ENCODE measurements around the gene CELA3A.
"Not testable (repeated sequence)": the region's sequence is repeated elsewhere in the genome, so short reads cannot be mapped to it uniquely, and the experiment has no call there.

The CELA3A gene

DNA sequence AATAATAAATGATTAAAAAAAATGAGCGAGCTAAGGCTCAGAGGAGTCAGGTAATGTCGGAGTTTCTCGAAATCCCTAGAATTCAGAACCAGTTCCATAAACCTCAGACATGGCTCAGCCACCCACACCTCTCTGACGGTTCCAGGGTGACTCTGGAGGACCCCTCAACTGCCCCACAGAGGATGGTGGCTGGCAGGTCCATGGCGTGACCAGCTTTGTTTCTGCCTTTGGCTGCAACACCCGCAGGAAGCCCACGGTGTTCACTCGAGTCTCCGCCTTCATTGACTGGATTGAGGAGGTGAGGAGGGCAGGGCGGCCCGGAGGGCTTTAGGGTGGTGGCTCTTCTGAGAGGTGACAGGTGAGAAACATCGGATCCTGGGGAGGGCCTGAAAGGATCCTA, 15.1 kb upstream of the CELA3A start:
- H3K27me3 ChIP-seq (ENCODE audit: control insufficient read depth, insufficient read depth, low read length); H3K4me3 ChIP-seq (ENCODE audit: low read length); H3K9me3 ChIP-seq (ENCODE audit: control insufficient read depth, low read length); H3K9ac ChIP-seq (ENCODE audit: low read length); H3K36me3 ChIP-seq (ENCODE audit: control insufficient read depth, insufficient read depth, low read length); H3K4me1 ChIP-seq (ENCODE audit: control insufficient read depth, insufficient read depth, low read length): not testable (repeated sequence)

DNA sequence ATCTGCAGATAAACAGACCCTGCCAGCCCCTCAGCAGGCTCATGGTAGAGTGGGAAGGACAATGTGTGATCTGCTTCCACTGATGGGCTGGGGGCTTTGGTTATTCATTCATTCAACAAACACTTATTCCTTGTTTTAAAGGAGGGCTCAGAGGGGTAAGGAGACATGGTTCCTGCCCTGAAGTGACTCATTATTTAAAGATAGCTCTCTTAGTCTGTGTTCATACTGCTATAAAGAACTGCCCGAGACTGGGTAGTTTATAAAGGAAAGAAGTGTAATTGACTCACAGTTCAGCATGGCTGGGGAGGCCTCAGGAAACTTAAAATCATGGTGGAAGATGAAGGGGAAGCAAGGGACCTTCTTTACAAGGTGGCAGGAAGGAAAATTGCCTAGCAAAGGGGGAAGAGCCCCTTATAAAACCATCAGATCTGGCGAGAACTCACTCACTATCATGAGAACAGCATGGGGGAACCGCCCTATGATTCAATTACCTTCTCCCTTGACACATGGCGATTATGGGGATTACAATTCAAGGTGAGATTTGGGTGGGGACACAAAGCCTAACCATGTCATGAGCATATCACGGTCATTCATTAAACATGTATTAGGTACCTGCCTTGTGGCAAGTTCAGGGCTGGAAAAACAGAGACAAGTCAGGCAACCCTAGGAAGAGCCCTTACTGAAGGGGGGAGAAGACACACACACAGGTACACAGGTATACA, 11.6 kb upstream of the CELA3A start:
- not testable (repeated sequence) for H3K36me3 ChIP-seq (ENCODE audit: control insufficient read depth, insufficient read depth, low read length); H3K4me1 ChIP-seq (ENCODE audit: control insufficient read depth, insufficient read depth, low read length); H3K4me3 ChIP-seq (ENCODE audit: low read length)

DNA sequence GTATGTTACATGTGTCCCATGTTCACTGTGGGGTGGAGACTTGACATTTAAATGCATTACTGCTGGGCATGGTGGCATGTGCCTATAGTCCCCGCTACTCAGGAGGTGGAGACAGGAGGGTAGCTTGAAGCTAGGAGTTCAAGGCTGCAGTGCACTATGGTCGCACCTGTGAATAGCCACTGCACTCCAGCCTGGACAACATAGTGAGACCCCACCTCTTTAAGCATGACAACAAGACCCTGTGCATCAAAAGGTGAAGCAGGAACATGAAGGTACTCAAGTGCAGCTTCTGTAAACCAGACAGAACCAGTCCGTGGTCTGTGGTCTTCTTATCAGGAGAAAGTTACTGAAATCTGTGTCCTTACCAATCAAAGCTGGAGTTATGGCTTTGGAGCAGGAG, 9.3 kb upstream of the CELA3A start:
- not testable (repeated sequence) for H3K9ac ChIP-seq (ENCODE audit: low read length); H3K4me1 ChIP-seq (ENCODE audit: control insufficient read depth, insufficient read depth, low read length); H3K36me3 ChIP-seq (ENCODE audit: control insufficient read depth, insufficient read depth, low read length); H3K9me3 ChIP-seq (ENCODE audit: control insufficient read depth, low read length); H3K27me3 ChIP-seq (ENCODE audit: control insufficient read depth, insufficient read depth, low read length); H3K4me3 ChIP-seq (ENCODE audit: low read length)

More for the DNA sequence above, 11.6 kb upstream of the CELA3A start:
- H3K9ac ChIP-seq (ENCODE audit: low read length); H3K27me3 ChIP-seq (ENCODE audit: control insufficient read depth, insufficient read depth, low read length); H3K9me3 ChIP-seq (ENCODE audit: control insufficient read depth, low read length): not testable (repeated sequence)

DNA sequence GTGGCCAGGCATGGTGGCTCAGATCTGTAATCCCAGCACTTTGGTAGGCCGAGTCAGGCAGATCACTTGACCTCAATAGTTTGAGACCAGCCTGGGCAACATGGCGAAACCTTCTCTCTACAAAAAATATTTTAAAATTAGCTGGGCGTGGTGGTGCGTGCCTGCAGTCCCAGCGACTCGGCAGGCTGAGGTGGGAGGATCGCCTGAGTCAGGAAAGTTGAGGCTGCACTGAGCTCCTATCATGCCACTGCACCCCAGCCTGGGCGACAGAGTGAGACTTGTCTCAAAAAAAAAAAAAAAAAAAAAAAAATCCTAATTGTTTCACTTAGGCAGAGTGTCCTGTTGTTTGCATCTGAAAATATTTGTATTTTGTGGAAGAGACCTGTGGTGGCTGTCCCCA, 6.7 kb upstream of the CELA3A start:
- not testable (repeated sequence) for H3K27me3 ChIP-seq (ENCODE audit: control insufficient read depth, insufficient read depth, low read length)

DNA sequence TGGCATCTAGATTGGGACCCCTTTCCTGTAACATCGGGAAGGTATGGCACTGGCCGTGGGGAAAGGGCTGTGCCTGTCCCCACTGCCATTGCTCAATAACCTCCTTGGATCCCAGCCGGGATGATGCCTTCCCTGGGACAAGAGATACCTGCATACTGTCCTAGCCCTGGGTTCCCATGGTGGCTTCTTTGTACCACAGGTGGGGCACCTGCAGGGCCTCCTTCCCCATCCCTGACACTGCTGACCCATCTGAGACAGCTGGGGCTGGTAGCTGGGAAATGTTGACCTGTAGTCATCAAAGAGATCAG, 4.8 kb upstream of the CELA3A start:
- not testable (repeated sequence) for H3K9ac ChIP-seq (ENCODE audit: low read length); H3K4me3 ChIP-seq (ENCODE audit: low read length)

More for the DNA sequence above, 6.7 kb upstream of the CELA3A start:
- H3K4me1 ChIP-seq (ENCODE audit: control insufficient read depth, insufficient read depth, low read length); H3K9me3 ChIP-seq (ENCODE audit: control insufficient read depth, low read length); H3K9ac ChIP-seq (ENCODE audit: low read length); H3K4me3 ChIP-seq (ENCODE audit: low read length); H3K36me3 ChIP-seq (ENCODE audit: control insufficient read depth, insufficient read depth, low read length): not testable (repeated sequence)

DNA sequence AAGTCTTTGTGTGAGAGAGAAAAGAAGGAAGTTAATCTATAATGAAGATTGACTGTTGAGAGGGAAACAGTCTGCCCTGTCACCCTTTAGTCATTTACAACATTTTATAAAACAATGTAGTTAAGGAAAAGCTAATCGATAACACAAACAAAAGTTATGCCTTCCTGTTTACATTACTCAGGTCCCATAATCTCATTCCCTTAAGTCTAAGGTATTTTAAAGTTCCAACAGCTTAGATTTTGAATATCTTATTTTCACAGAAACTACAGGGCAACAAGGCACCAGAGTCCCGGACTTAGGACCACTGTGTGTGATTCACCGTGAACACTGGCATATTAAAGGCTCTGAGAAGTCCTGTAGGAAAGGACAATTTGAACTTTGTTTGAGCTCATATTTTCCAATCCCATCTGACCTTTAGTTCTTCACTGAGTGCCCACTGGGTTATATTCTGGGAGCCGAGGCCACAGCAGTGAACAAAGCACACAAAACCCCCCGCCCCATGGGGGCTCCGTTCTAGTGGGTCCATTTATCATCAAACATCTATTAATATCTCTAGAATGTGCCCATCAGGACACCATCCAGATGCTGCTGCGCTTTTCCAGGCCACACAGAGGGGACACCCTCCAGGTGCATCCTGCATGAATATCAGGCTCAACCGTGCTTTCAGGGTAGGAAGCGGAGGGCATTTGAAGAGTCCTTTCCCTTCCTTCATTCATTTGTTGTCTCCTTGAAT, 3.4 kb upstream of the CELA3A start:
- H3K4me1 ChIP-seq (ENCODE audit: control insufficient read depth, insufficient read depth, low read length); H3K9me3 ChIP-seq (ENCODE audit: control insufficient read depth, low read length); H3K9ac ChIP-seq (ENCODE audit: low read length); H3K36me3 ChIP-seq (ENCODE audit: control insufficient read depth, insufficient read depth, low read length); H3K4me3 ChIP-seq (ENCODE audit: low read length); H3K27me3 ChIP-seq (ENCODE audit: control insufficient read depth, insufficient read depth, low read length): not testable (repeated sequence)

More for the DNA sequence above, 4.8 kb upstream of the CELA3A start:
- not testable (repeated sequence) for H3K9me3 ChIP-seq (ENCODE audit: control insufficient read depth, low read length); H3K4me1 ChIP-seq (ENCODE audit: control insufficient read depth, insufficient read depth, low read length); H3K27me3 ChIP-seq (ENCODE audit: control insufficient read depth, insufficient read depth, low read length); H3K36me3 ChIP-seq (ENCODE audit: control insufficient read depth, insufficient read depth, low read length)

DNA sequence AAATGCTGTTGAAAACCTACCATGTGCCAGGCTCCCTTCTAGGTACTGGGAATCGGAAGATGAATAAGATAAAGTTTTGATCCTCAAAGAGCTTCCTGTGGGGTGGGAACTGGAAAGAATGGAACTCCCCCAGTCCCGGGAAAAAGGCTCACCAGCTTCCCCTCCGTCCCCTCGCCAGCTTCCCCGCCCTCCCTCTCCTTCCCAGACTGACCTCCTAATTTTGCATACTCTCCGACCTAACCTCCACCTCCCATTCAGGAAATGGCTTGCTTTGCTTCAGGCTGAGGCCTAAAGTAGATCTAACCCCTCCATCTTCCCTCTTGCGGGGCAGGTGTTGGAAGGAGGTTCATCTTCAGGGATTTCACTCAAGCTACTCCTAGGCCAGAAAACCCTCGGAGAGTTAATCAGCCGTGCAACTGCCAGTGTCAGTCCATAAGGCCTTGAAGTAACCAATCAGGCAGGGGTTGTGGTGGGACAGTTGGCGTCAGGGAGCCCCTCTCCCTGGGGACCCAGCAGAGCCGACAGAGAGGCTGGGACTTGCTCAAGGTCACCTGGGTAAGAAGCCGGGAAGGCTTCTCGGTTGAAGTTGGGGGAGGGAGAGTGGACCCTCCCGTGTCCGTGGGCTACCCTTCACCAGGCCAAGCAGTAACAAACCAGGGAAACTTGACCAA, 2.7 kb upstream of the CELA3A start:
- H3K4me3 ChIP-seq (ENCODE audit: low read length); H3K27me3 ChIP-seq (ENCODE audit: control insufficient read depth, insufficient read depth, low read length); H3K36me3 ChIP-seq (ENCODE audit: control insufficient read depth, insufficient read depth, low read length); H3K4me1 ChIP-seq (ENCODE audit: control insufficient read depth, insufficient read depth, low read length); H3K9ac ChIP-seq (ENCODE audit: low read length); H3K9me3 ChIP-seq (ENCODE audit: control insufficient read depth, low read length): not testable (repeated sequence)

DNA sequence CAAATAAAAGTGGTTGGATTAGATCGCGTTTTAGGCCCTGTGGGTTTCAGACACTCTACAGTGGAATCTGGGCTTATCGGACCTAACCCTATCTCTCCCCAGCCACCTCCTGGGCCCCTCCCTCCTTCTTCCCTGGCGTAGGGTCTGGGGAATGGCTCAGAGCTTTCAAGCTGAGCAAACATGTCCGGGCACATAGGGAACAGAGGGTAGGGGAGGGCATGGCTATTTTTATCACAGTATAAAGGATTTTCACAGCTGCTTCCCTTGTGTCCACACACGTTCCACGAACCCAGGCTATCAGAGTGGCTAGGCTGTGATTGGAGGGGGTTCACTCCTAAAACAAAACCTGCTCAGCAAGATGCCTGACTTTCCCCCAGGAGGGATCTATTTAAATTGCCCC, 1.8 kb upstream of the CELA3A start:
- not testable (repeated sequence) for H3K9ac ChIP-seq (ENCODE audit: low read length); H3K9me3 ChIP-seq (ENCODE audit: control insufficient read depth, low read length); H3K36me3 ChIP-seq (ENCODE audit: control insufficient read depth, insufficient read depth, low read length); H3K27me3 ChIP-seq (ENCODE audit: control insufficient read depth, insufficient read depth, low read length); H3K4me3 ChIP-seq (ENCODE audit: low read length); H3K4me1 ChIP-seq (ENCODE audit: control insufficient read depth, insufficient read depth, low read length)

DNA sequence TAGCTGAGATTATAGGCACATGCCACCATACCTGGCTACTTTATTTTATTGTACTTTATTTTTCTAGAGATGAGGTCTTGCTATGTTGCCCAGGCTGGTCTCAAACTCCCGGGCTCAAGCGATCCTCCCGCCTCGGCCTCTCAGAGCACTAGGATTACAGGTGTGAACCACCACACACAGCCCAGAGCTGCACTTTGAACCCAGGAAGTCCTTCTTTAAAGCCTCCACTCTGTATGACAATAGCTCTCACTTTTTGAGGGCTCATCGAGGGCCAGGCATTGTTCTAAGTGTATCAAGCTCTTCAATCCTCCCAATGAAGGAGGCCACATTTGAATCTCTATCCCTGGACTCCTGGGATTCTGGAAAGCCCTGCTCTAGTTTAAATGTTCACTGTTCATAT, 1.0 kb downstream of the CELA3A start:
- not testable (repeated sequence) for H3K9me3 ChIP-seq (ENCODE audit: control insufficient read depth, low read length); H3K9ac ChIP-seq (ENCODE audit: low read length); H3K4me1 ChIP-seq (ENCODE audit: control insufficient read depth, insufficient read depth, low read length); H3K4me3 ChIP-seq (ENCODE audit: low read length); H3K36me3 ChIP-seq (ENCODE audit: control insufficient read depth, insufficient read depth, low read length); H3K27me3 ChIP-seq (ENCODE audit: control insufficient read depth, insufficient read depth, low read length)

DNA sequence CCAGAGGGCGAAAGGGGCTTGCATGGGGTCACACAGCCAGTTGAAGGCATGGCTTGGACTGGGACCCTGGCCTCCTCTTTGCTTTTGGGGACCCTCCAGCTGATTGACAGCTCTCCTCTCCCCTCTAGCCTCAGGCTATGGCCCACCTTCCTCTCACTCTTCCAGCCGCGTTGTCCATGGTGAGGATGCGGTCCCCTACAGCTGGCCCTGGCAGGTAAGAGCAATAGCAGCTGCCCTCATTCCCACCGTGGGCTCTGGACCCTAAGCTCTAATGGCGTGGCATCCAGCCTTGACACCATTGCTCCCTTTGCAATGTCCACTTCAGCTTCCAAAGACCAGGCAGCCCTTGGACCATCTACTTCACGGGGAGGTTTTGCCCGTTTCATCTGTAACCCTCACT, 1.4 kb downstream of the CELA3A start:
- not testable (repeated sequence) for H3K27me3 ChIP-seq (ENCODE audit: control insufficient read depth, insufficient read depth, low read length); H3K4me1 ChIP-seq (ENCODE audit: control insufficient read depth, insufficient read depth, low read length); H3K36me3 ChIP-seq (ENCODE audit: control insufficient read depth, insufficient read depth, low read length); H3K9ac ChIP-seq (ENCODE audit: low read length); H3K9me3 ChIP-seq (ENCODE audit: control insufficient read depth, low read length); H3K4me3 ChIP-seq (ENCODE audit: low read length)

DNA sequence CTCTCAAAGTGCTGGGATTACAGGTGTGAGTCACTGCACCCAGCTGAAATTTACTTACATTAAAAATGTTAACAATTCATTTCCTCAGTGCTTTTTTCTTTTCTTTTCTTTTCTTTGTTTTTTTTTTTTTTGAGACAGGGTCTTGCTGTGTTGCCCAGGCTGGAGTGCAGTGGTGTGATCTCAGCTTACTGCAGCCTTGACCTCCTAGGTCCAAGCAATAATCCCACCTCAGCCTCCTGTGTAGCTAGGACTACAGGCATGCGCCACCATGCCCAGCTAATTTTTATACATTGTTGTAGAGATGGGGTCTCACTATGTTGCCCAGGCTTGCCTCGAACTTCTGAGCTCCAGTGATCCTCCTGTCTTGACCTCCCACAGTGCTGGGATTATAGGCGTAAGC, 2.5 kb downstream of the CELA3A start:
- not testable (repeated sequence) for H3K4me1 ChIP-seq (ENCODE audit: control insufficient read depth, insufficient read depth, low read length); H3K27me3 ChIP-seq (ENCODE audit: control insufficient read depth, insufficient read depth, low read length); H3K4me3 ChIP-seq (ENCODE audit: low read length)

DNA sequence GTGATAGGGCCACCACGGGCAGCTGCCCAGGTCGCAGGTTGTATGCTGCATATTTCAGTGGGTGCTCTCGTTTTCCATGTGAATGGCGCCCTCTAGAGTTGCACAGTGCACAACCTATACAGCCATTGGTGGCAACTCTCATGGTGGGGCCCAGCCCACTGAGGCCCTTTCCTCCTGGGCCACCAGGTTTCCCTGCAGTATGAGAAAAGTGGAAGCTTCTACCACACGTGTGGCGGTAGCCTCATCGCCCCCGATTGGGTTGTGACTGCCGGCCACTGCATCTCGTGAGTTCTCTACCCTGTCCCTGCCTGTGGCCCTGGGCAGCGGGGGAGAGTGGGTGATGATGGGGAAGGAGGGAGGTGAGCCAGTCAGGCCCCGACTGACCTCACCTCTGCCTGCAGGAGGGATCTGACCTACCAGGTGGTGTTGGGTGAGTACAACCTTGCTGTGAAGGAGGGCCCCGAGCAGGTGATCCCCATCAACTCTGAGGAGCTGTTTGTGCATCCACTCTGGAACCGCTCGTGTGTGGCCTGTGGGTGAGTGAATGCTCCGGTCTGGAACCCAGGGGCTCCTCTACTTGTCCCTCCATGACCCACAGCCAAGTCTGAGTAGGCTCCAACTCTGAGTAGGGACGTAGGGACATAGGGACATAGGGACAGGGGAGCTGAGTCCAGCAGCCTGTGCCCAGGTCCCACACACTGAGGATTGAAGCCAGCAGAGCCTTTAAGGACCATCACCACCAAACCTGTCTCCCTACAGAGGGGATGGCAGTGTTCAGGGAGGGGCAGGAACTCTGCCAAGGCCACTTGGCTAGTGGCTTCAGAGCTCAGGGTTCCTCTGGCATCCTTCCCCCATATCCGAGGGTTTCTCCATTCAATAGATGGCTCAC, 4.0 kb downstream of the CELA3A start:
- not testable (repeated sequence) for H3K4me1 ChIP-seq (ENCODE audit: control insufficient read depth, insufficient read depth, low read length); H3K9ac ChIP-seq (ENCODE audit: low read length); H3K27me3 ChIP-seq (ENCODE audit: control insufficient read depth, insufficient read depth, low read length); H3K9me3 ChIP-seq (ENCODE audit: control insufficient read depth, low read length); H3K36me3 ChIP-seq (ENCODE audit: control insufficient read depth, insufficient read depth, low read length); H3K4me3 ChIP-seq (ENCODE audit: low read length)

More for the DNA sequence above, 2.5 kb downstream of the CELA3A start:
- H3K36me3 ChIP-seq (ENCODE audit: control insufficient read depth, insufficient read depth, low read length); H3K9me3 ChIP-seq (ENCODE audit: control insufficient read depth, low read length); H3K9ac ChIP-seq (ENCODE audit: low read length): not testable (repeated sequence)
